ENCODE results near the gene ACTL8. TPM values are rescaled to one million over a fixed set of nuclear protein-coding genes. Genes with fewer than 3 reads are reported as not detected.

Gene ACTL8
- total RNA-seq, 1 donor from 2014 or later: not detected

- TF ChIP-seq, protein P1, sequence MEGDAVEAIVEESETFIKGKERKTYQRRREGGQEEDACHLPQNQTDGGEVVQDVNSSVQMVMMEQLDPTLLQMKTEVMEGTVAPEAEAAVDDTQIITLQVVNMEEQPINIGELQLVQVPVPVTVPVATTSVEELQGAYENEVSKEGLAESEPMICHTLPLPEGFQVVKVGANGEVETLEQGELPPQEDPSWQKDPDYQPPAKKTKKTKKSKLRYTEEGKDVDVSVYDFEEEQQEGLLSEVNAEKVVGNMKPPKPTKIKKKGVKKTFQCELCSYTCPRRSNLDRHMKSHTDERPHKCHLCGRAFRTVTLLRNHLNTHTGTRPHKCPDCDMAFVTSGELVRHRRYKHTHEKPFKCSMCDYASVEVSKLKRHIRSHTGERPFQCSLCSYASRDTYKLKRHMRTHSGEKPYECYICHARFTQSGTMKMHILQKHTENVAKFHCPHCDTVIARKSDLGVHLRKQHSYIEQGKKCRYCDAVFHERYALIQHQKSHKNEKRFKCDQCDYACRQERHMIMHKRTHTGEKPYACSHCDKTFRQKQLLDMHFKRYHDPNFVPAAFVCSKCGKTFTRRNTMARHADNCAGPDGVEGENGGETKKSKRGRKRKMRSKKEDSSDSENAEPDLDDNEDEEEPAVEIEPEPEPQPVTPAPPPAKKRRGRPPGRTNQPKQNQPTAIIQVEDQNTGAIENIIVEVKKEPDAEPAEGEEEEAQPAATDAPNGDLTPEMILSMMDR (IDR thresholded peaks at IDR 0.05): no peak
- H3K9me3 Mint-ChIP-seq (ENCODE audit: low read depth): peaks cover 14% of the 10 kb centered on the region
- H3K4me1 Mint-ChIP-seq (ENCODE audit: low read depth): no peaks in the 10 kb centered on the region
- H3K36me3 Mint-ChIP-seq (ENCODE audit: low read depth): no peaks in the 10 kb centered on the region
- no peak for DNase-seq (ENCODE audit: low spot score)
- H3K27me3 Mint-ChIP-seq (ENCODE audit: low read depth): peaks cover 21% of the 10 kb centered on the region
- H3K27ac Mint-ChIP-seq (ENCODE audit: unreplicated experiment): no peak overlapping the region
- no peak overlapping the region for H3K4me3 Mint-ChIP-seq (ENCODE audit: unreplicated experiment)
These were observed 43.2 kb upstream of the ACTL8 start for GRCh38 chr1:17711941-17712340.

GRCh38 chr1:17713993-17714392 is 41.1 kb upstream of the ACTL8 start:
- peaks cover 26% of the 10 kb centered on the region for H3K27me3 Mint-ChIP-seq (ENCODE audit: low read depth)
- H3K27ac Mint-ChIP-seq (ENCODE audit: unreplicated experiment): no peak overlapping the region
- H3K9me3 Mint-ChIP-seq (ENCODE audit: low read depth): peaks cover 14% of the 10 kb centered on the region
- H3K36me3 Mint-ChIP-seq (ENCODE audit: low read depth): no peaks in the 10 kb centered on the region
- DNase-seq (ENCODE audit: low spot score): no peak
- no peak overlapping the region for H3K4me3 Mint-ChIP-seq (ENCODE audit: unreplicated experiment)
- no peaks in the 10 kb centered on the region for H3K4me1 Mint-ChIP-seq (ENCODE audit: low read depth)
- TF ChIP-seq, protein P1 (IDR thresholded peaks at IDR 0.05): no peak

DNA sequence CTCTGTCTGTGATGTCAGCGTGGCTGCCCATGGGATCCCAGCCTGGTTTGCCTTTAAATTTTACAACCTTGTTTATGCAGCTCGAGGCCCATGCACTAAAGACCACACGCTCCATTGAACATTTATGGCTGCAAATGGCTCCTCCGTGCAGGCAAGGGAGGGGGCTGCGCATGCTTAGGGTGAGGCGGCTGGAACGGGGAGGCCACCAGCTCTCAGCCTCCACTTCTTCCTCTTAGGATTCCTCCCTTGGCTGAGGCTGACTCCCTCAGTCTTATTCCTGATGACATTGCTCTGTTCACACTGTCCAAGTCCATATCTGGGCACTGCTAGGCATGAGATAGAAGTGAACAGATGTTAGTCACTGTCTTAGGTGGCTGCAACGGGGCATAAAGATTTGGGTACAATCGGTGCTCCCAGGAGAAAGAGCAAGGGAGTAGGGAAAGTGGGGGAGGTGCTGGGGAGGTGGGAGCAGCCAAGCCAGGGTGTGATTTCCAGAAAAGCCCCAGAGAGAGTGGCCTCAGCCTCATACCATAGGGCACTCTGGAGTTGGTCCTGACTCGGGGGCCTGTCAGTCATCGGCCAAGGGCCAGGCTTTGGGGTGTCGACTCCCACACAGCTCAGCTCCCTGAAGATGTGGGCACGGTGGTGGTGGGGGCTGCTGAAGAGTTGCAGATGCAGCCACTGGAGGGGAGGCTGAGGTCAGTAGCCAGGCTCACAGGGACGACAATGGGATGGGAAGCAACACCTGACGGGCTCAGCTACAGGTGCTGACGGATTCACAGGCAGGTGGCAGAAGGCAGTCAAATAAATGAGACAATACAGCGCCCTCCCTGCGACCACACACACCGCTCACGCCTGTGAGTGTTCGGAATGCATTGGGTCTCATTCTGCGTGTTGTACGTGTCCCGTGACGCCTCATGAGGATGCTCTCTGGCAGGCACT is 37.3 kb upstream of the ACTL8 start:
- Mint-ChIP-seq H3K4me3 (ENCODE audit: unreplicated experiment) (no peak overlapping the region), H3K27ac (ENCODE audit: unreplicated experiment) (no peak overlapping the region), H3K4me1 (ENCODE audit: low read depth) (no peaks in the 10 kb centered on the region), H3K9me3 (ENCODE audit: low read depth) (no peaks in the 10 kb centered on the region), H3K27me3 (ENCODE audit: low read depth) (peaks cover 35% of the 10 kb centered on the region), H3K36me3 (ENCODE audit: low read depth) (no peaks in the 10 kb centered on the region)
- DNase-seq (ENCODE audit: low spot score): no peak
- TF ChIP-seq, protein P1 (IDR thresholded peaks at IDR 0.05): no peak

DNA sequence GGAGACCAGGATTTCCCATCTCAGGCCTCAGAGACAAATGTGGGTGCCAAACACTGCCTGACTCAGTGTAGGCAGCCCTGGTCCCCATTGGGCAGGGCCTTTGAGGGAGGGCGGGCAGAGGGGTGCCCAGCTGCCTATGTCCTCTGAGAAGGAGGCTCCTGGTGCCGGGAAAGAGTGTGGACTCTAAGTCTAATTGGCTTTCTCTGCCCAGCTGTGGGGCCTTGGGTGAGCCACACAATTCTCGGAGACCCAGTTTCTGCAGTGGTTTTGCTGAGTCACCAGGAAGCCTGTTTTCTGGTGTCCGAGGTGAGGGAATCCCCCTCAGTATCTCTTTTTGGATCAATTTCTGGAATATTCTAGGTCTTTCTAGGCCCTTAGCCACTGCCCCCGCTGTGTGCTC is 35.3 kb upstream of the ACTL8 start:
- no peak for DNase-seq (ENCODE audit: low spot score)
- Mint-ChIP-seq H3K4me3 (ENCODE audit: unreplicated experiment) (no peak overlapping the region), H3K9me3 (ENCODE audit: low read depth) (no peaks in the 10 kb centered on the region), H3K27me3 (ENCODE audit: low read depth) (peaks cover 33% of the 10 kb centered on the region), H3K4me1 (ENCODE audit: low read depth) (no peaks in the 10 kb centered on the region), H3K36me3 (ENCODE audit: low read depth) (no peaks in the 10 kb centered on the region), H3K27ac (ENCODE audit: unreplicated experiment) (no peak overlapping the region)
- TF ChIP-seq, protein P1 (IDR thresholded peaks at IDR 0.05): no peak

GRCh38 chr1:17721444-17721843 is 33.7 kb upstream of the ACTL8 start:
- TF ChIP-seq, protein P1 (IDR thresholded peaks at IDR 0.05): no peak
- DNase-seq (ENCODE audit: low spot score): no peak
- no peak overlapping the region for H3K27ac Mint-ChIP-seq (ENCODE audit: unreplicated experiment)
- H3K27me3 Mint-ChIP-seq (ENCODE audit: low read depth): peaks cover 34% of the 10 kb centered on the region
- no peaks in the 10 kb centered on the region for H3K36me3 Mint-ChIP-seq (ENCODE audit: low read depth)
- no peaks in the 10 kb centered on the region for H3K4me1 Mint-ChIP-seq (ENCODE audit: low read depth)
- no peak overlapping the region for H3K4me3 Mint-ChIP-seq (ENCODE audit: unreplicated experiment)
- H3K9me3 Mint-ChIP-seq (ENCODE audit: low read depth): no peaks in the 10 kb centered on the region
